ENCODE results near the gene KIFC1. TPM values are rescaled to one million over a fixed set of nuclear protein-coding genes. Genes with fewer than 3 reads are reported as not detected.
A peak's percentile ranks its signal among the peaks of the same experiment; 100 is the strongest.

KIFC1 gene
- total and polyA plus RNA-seq, 9 of the 15 experiments (the other 6 are each of a cell fraction or from before 2014, with no cell fraction given) = 1.3 to 95.2 (median 76.9) TPM

GRCh38 chr6:33407132-33407718 is 15.6 kb downstream of the KIFC1 start (continued):
- TF ChIP-seq DNMT1 (IDR thresholded peaks at IDR 0.05) (no peak), POLR2H (tag; IDR thresholded peaks at IDR 0.05; ENCODE audit: low read depth) (peak; percentile 55), ZNF175 (CRISPR knock-in tag; IDR thresholded peaks at IDR 0.05; ENCODE audit: low read depth) (no peak), ZNF431 (CRISPR knock-in tag; IDR thresholded peaks at IDR 0.05) (0 out of 2 replicates have a peak, but pooled peaks have one; percentile 14), ZNF395 (CRISPR knock-in tag; IDR thresholded peaks at IDR 0.05) (no peak), RBM25 (IDR thresholded peaks at IDR 0.05; ENCODE audit: low read depth, low read length, severe bottlenecking) (peak; percentile 6), GABPB1 (CRISPR knock-in tag; IDR thresholded peaks at IDR 0.05) (no peak), CHCHD3 (CRISPR knock-in tag; IDR thresholded peaks at IDR 0.05) (no peak), ILK (tag; IDR thresholded peaks at IDR 0.05; ENCODE audit: borderline replicate concordance, low read depth) (no peak), FOXK2 (conservative IDR thresholded peaks at IDR 0.05 in 1 of 2, IDR thresholded peaks at IDR 0.05 in 1 of 2; ENCODE audit: low read depth in 2 of 2) (no peak), ZNF41 (CRISPR knock-in tag; conservative IDR thresholded peaks at IDR 0.05) (no peak), E4F1 (CRISPR knock-in tag; IDR thresholded peaks at IDR 0.05; ENCODE audit: borderline replicate concordance) (no peak), CTCF (IDR thresholded peaks at IDR 0.05 in 2 of 3, conservative IDR thresholded peaks at IDR 0.05 in 1 of 3; ENCODE audit: insufficient read depth in 2 of 3, low read depth in 1 of 3, low read length in 3 of 3) (peak; percentile 56 to 83 (median 59); a peak in 5 of 6 replicates), NELFE (IDR thresholded peaks at IDR 0.05; ENCODE audit: insufficient read depth, insufficient read length) (no peak), MBD1 (CRISPR knock-in tag; IDR thresholded peaks at IDR 0.05) (no peak), MCM5 (IDR thresholded peaks at IDR 0.05; ENCODE audit: low read depth) (no peak), LCOR (CRISPR knock-in tag; IDR thresholded peaks at IDR 0.05) (no peak), HSF4 (CRISPR knock-in tag; IDR thresholded peaks at IDR 0.05; ENCODE audit: borderline replicate concordance) (no peak), RFX7 (CRISPR knock-in tag; IDR thresholded peaks at IDR 0.05) (no peak), FOXJ2 (tag; IDR thresholded peaks at IDR 0.05) (no peak), MEF2D (tag; conservative IDR thresholded peaks at IDR 0.05; ENCODE audit: low read depth) (no peak)
